Right lobe of liver (tissue), 6 donors: ENCODE results near the gene C1QTNF8. TPM values are rescaled to one million over a fixed set of nuclear protein-coding genes. Genes with fewer than 3 reads are reported as not detected.

Experiments used
- ATAC-seq, 4 donors: fragments of 200-7000 bp; cut with Tn5 transposase; one replicate each; pipeline ENCODE4 v1.9.1; 2020; ENCODE audit warnings: mild to moderate bottlenecking in 4 of 4, moderate library complexity in 4 of 4
- DNase-seq, 3 donors: peaks; one replicate each; pipeline ENCODE4 v3.0.0-alpha.2; 2020
- H3K27ac ChIP-seq, 3 donors: fragments of 200-600 bp; one replicate each; pipeline ENCODE4 v1.8.0; 2022
- H3K27me3 ChIP-seq, 2 donors: fragments of 200-600 bp; one replicate each; pipeline ENCODE4 v1.8.0; 2022
- H3K36me3 ChIP-seq, 4 donors: fragments of 200-600 bp; sonication (generic) in 1 of 4; one replicate each; pipeline versions ENCODE4 v1.5.1 to v1.8.0; 2017 to 2022; ENCODE audit warnings: control low read depth in 1 of 4
- H3K4me1 ChIP-seq, 4 donors: fragments of 200-600 bp; sonication (generic) in 1 of 4; one replicate each; pipeline versions ENCODE4 v1.5.1 to v1.8.0; 2017 to 2022; ENCODE audit warnings: control low read depth in 1 of 4
- H3K4me3 ChIP-seq, 3 donors: fragments of 200-600 bp; one replicate each; pipeline ENCODE4 v1.8.0; 2022
- H3K9me3 ChIP-seq, 4 donors: fragments of 200-600 bp; sonication (generic) in 1 of 4; one replicate each; pipeline versions ENCODE4 v1.5.1 to v1.8.0; 2017 to 2022; ENCODE audit warnings: control low read depth in 1 of 4
- CTCF ChIP-seq, 4 donors: fragments of 200-600 bp in 3 of 4; fragments of 450-650 bp in 1 of 4; IDR thresholded peaks; one replicate each; pipeline versions ENCODE4 v1.5.1 to v1.8.0; 2016 to 2022; ENCODE audit warnings: antibody characterized with exemption in 4 of 4, mild to moderate bottlenecking in 2 of 4
- POLR2A ChIP-seq: fragments of 450-650 bp; IDR thresholded peaks from one replicate; pipeline ENCODE4 v1.6.1; 2017; ENCODE audit warnings: antibody characterized with exemption, mild to moderate bottlenecking
- WGBS: methylation state at CpG from one replicate; pipeline ENCODE4 v1.1.6; 2018; ENCODE audit warnings: low coverage, low lambda C conversion rate; ENCODE audit not compliant: insufficient coverage; ENCODE audit errors: missing lambda C conversion rate; 5-methylcytosine and 5-hydroxymethylcytosine counted together
- intact Hi-C, 2 donors: fragments of 100-400 bp; cut with DNase I; formaldehyde crosslinking; loops; one replicate each; pipeline versions ENCODE4 v1.11.2 to v1.14.1; 2022
- total RNA-seq, 6 experiments: library from RNA; depleted of rRNA in 2 of 6; stranded (reverse); fragments of >200 nt in 2 of 6; fragmentation: NEBNext Ultra II Directional in 3 of 6; extraction: Animal tissue kit (Norgen Biotek cat#: 25700) in 3 of 6; gene quantifications; one replicate each; pipeline versions ENCODE4 v1.1.0 to v1.2.4, GENCODE V29; 2016 to 2023
- donor health status: DM: no; HTN: yes; CAD: no.
- donor health status: DM: no; HTN: no; CAD: no.
- donor health status: DM: no; HTN: no; CAD: no.
- donor health status: DM: no; HTN: yes; CAD: no.
- donor health status: DM: no; HTN: yes; CAD: no.

C1QTNF8 gene
- total RNA-seq, 6 experiments from 2014 or later = not detected

GRCh38 chr16:1143761-1144450 lies 47.9 kb upstream of the C1QTNF8 start:
- no peaks in the 10 kb centered on the region for H3K27me3 ChIP-seq
- H3K27ac ChIP-seq = no peak overlapping the region
- no peaks in the 10 kb centered on the region for H3K4me1 ChIP-seq
- WGBS = 72% methylated on average over 7 of the region's 23 CpGs
- TF ChIP-seq CTCF (IDR thresholded peaks at IDR 0.05) (no peak), POLR2A (no peak)
- intact Hi-C loops = no loop called here
- no peak for DNase-seq
- no peaks in the 10 kb centered on the region for H3K36me3 ChIP-seq
- H3K4me3 ChIP-seq = no peak overlapping the region
- ATAC-seq = no peak
- no peaks in the 10 kb centered on the region for H3K9me3 ChIP-seq

- no peaks in the 10 kb centered on the region for H3K27me3 ChIP-seq
- TF ChIP-seq CTCF (IDR thresholded peaks at IDR 0.05) (no peak), POLR2A (no peak)
- no peak for DNase-seq
- no peak overlapping the region for H3K4me3 ChIP-seq
- H3K4me1 ChIP-seq = no peaks in the 10 kb centered on the region
- 50% methylated on average over 2 of the region's 19 CpGs for WGBS
- H3K27ac ChIP-seq = no peak overlapping the region
- ATAC-seq = no peak
- intact Hi-C loops = no loop called here
- H3K36me3 ChIP-seq = no peaks in the 10 kb centered on the region
- no peaks in the 10 kb centered on the region for H3K9me3 ChIP-seq
Measured at GRCh38 chr16:1142911-1143310, 46.9 kb upstream of the C1QTNF8 start.

GRCh38 chr16:1141716-1142115 lies 45.7 kb upstream of the C1QTNF8 start:
- no peaks in the 10 kb centered on the region for H3K36me3 ChIP-seq
- WGBS = no CpG with 5 or more reads among the region's 8 CpGs
- no peak overlapping the region for H3K4me3 ChIP-seq
- intact Hi-C loops = no loop called here
- ATAC-seq (no peak), DNase-seq (no peak)
- TF ChIP-seq CTCF (IDR thresholded peaks at IDR 0.05) (no peak), POLR2A (no peak)
- no peaks in the 10 kb centered on the region for H3K9me3 ChIP-seq
- no peak overlapping the region for H3K27ac ChIP-seq
- no peaks in the 10 kb centered on the region for H3K27me3 ChIP-seq
- no peaks in the 10 kb centered on the region for H3K4me1 ChIP-seq

GRCh38 chr16:1141191-1141590 lies 45.1 kb upstream of the C1QTNF8 start:
- WGBS = 82% methylated on average over 2 of the region's 8 CpGs
- Histone ChIP-seq H3K27me3 (no peaks in the 10 kb centered on the region), H3K36me3 (no peaks in the 10 kb centered on the region), H3K4me3 (no peak overlapping the region), H3K9me3 (no peaks in the 10 kb centered on the region), H3K4me1 (peaks cover 0 to under 1% (median 0%) of the 10 kb centered on the region in 4 donors), H3K27ac (no peak overlapping the region)
- ATAC-seq = no peak
- TF ChIP-seq POLR2A (no peak), CTCF (IDR thresholded peaks at IDR 0.05) (no peak)
- intact Hi-C loops = no loop called here
- no peak for DNase-seq
